HCT116 (cell line): ENCODE data around the gene ZNF488. TPM values are rescaled to one million over a fixed set of nuclear protein-coding genes. Genes with fewer than 3 reads are reported as not detected.

Source experiments
- ATAC-seq: fragments of 200-7000 bp; cut with Tn5 transposase; 2 replicates; pipeline ENCODE4 v1.9.1; 2020; ENCODE audit warnings: mild to moderate bottlenecking, moderate library complexity
- BruUV-seq: library from RNA; stranded (reverse); fragments of 400-500 nt; replicated peaks from 2 replicates; lab custom pipeline; 2021; lab: Mats Ljungman, UMichigan
- CTCF ChIA-PET: fragments of 300-600 bp; sonication (Branson Sonifier 250); formaldehyde crosslinking; loops from one replicate; lab custom pipeline; 2021; ENCODE audit warnings: antibody characterized with exemption; lab: Charles Lee
- POLR2A ChIA-PET: fragments of 300-600, 350-600 bp; sonication (Branson Sonifier 250); formaldehyde crosslinking; loops from one replicate; lab custom pipeline; 2021; ENCODE audit warnings: antibody characterized with exemption; lab: Charles Lee
- RAD21 ChIA-PET, 2 experiments: fragments of 300-600 bp; sonication (Branson Sonifier 250); formaldehyde crosslinking; loops; one replicate each; lab custom pipeline; 2023; ENCODE audit warnings: low total read pairs in 2 of 2; ENCODE audit not compliant: uncharacterized antibody in 2 of 2, unreplicated experiment in 2 of 2, low non-redundant PET in 1 of 2; lab: Charles Lee
- DNase-seq: peaks from one replicate; pipeline ENCODE4 v3.0.0-alpha.2; 2010; ENCODE audit warnings: low read depth, low spot score
- H2AFZ ChIP-seq: fragments of 200-600 bp; shearing (Covaris generic), sonication (generic); 2 replicates; pipeline ENCODE4 v1.6.1; 2017; ENCODE audit warnings: low read depth, mixed run types, mixed read lengths, antibody characterized with exemption, low read length; ENCODE audit not compliant: poor library complexity, severe bottlenecking
- H3K27ac ChIP-seq: 2 replicates; pipeline ENCODE4 v1.5.1; 2012; ENCODE audit warnings: low read depth, low read length
- H3K27me3 ChIP-seq: fragments of 200-600 bp; sonication (generic); 2 replicates; pipeline ENCODE4 v1.6.1; 2016; ENCODE audit warnings: mixed run types, low read length, mixed read lengths; ENCODE audit not compliant: insufficient read depth
- H3K36me3 ChIP-seq, 2 experiments: fragments of 200-500 bp in 1 of 2; fragments of 200-600 bp in 1 of 2; sonication (Bioruptor generic) in 1 of 2; sonication (generic) in 1 of 2; 2 replicates each; pipeline versions ENCODE4 v1.5.1 to v1.6.1; 2014 to 2016; ENCODE audit warnings: low read length in 2 of 2, inconsistent platforms in 1 of 2, mixed read lengths in 1 of 2, mixed run types in 1 of 2; ENCODE audit not compliant: insufficient read depth in 2 of 2, control insufficient read depth in 1 of 2
- H3K4me1 ChIP-seq, 2 experiments: fragments of 200-600 bp in 1 of 2; sonication (generic) in 1 of 2; 2 replicates each; pipeline versions ENCODE4 v1.5.1 to v1.6.1; 2012 to 2017; ENCODE audit warnings: low read length in 2 of 2, inconsistent platforms in 1 of 2, mild to moderate bottlenecking in 1 of 2, mixed read lengths in 1 of 2, mixed run types in 1 of 2, moderate library complexity in 1 of 2; ENCODE audit not compliant: insufficient read depth in 2 of 2, control insufficient read depth in 1 of 2
- H3K4me2 ChIP-seq: fragments of 200-600 bp; sonication (generic); 2 replicates; pipeline ENCODE4 v1.6.1; 2017; ENCODE audit warnings: mixed run types, low read length, mixed read lengths
- H3K4me3 ChIP-seq, 2 experiments: fragments of 200-600 bp in 1 of 2; sonication (generic) in 1 of 2; replicated peaks in 1 of 2; 2 replicates each; pipeline ENCODE4 v1.5.1; 2011 to 2016; ENCODE audit warnings: low read length in 2 of 2, control low read depth in 1 of 2, low read depth in 1 of 2, mild to moderate bottlenecking in 1 of 2, mixed read lengths in 1 of 2, mixed run types in 1 of 2
- H3K79me2 ChIP-seq: fragments of 200-600 bp; sonication (generic); 2 replicates; pipeline ENCODE4 v1.6.1; 2017; ENCODE audit warnings: mild to moderate bottlenecking, mixed run types, low read length, moderate library complexity, mixed read lengths; ENCODE audit not compliant: insufficient read depth
- H3K9ac ChIP-seq: fragments of 200-600 bp; sonication (generic); 2 replicates; pipeline ENCODE4 v1.6.1; 2016; ENCODE audit warnings: low read length, mixed read lengths
- H3K9me2 ChIP-seq: fragments of 200-600 bp; sonication (generic), shearing (Covaris generic); 2 replicates; pipeline ENCODE4 v1.6.1; 2017; ENCODE audit warnings: mixed run types, mild to moderate bottlenecking, moderate library complexity; ENCODE audit not compliant: insufficient read depth
- H3K9me3 ChIP-seq, 2 experiments: fragments of 200-500 bp in 1 of 2; fragments of 200-600 bp in 1 of 2; sonication (Bioruptor generic) in 1 of 2; sonication (generic) in 1 of 2; 2 replicates each; pipeline ENCODE4 v1.6.1; 2014 to 2017; ENCODE audit warnings: low read length in 2 of 2, mixed read lengths in 2 of 2, inconsistent platforms in 1 of 2, low read depth in 1 of 2, mild to moderate bottlenecking in 1 of 2, mixed run types in 1 of 2, moderate library complexity in 1 of 2; ENCODE audit not compliant: control insufficient read depth in 1 of 2, insufficient read depth in 1 of 2
- H4K20me1 ChIP-seq: fragments of 200-600 bp; sonication (generic), shearing (Covaris generic); 2 replicates; pipeline ENCODE4 v1.6.1; 2017; ENCODE audit warnings: mixed run types, mild to moderate bottlenecking, moderate library complexity; ENCODE audit not compliant: insufficient read depth
- CBX3 ChIP-seq: IDR thresholded peaks from 2 replicates; pipeline ENCODE4 v1.6.1; 2012; ENCODE audit warnings: low read depth
- CEBPB ChIP-seq: IDR thresholded peaks from 2 replicates; pipeline ENCODE4 v1.6.1; 2012; ENCODE audit warnings: low read depth
- CTCF ChIP-seq, 3 experiments: fragments of 200-600 bp in 1 of 3; sonication (generic) in 1 of 3; IDR thresholded peaks in 2 of 3; conservative IDR thresholded peaks in 1 of 3; 2 replicates each; pipeline ENCODE4 v1.5.1; 2012 to 2017; ENCODE audit warnings: low read depth in 2 of 3, low read length in 2 of 3, antibody characterized with exemption in 1 of 3, borderline replicate concordance in 1 of 3, control low read depth in 1 of 3, mild to moderate bottlenecking in 1 of 3, mixed read lengths in 1 of 3, mixed run types in 1 of 3, moderate library complexity in 1 of 3; ENCODE audit not compliant: insufficient read depth in 1 of 3
- EGR1 ChIP-seq: IDR thresholded peaks from 2 replicates; pipeline ENCODE4 v1.6.1; 2012; ENCODE audit warnings: low read depth
- EZH2 ChIP-seq: fragments of 200-600 bp; sonication (generic); IDR thresholded peaks from 2 replicates; pipeline ENCODE4 v1.6.1; 2017; ENCODE audit warnings: antibody characterized with exemption, mixed run types
- EZH2phosphoT487 ChIP-seq: fragments of 200-600 bp; IDR thresholded peaks from 2 replicates; pipeline ENCODE4 v1.6.1; 2018; ENCODE audit warnings: antibody characterized with exemption, borderline replicate concordance
- JUND ChIP-seq: IDR thresholded peaks from 2 replicates; pipeline ENCODE4 v1.6.1; 2012
- MAX ChIP-seq: IDR thresholded peaks from 2 replicates; pipeline ENCODE4 v1.6.1; 2012
- POLR2A ChIP-seq: IDR thresholded peaks from 2 replicates; pipeline ENCODE4 v1.7.0; 2011; ENCODE audit warnings: borderline replicate concordance; ENCODE audit not compliant: insufficient read depth, insufficient read length; ENCODE audit errors: extremely low read depth
- POLR2AphosphoS5 ChIP-seq: IDR thresholded peaks from 2 replicates; pipeline ENCODE4 v1.6.1; 2011; ENCODE audit warnings: mild to moderate bottlenecking, low read depth, low read length, moderate library complexity
- RAD21 ChIP-seq: IDR thresholded peaks from 2 replicates; pipeline ENCODE4 v1.6.1; 2012; ENCODE audit warnings: low read depth, mild to moderate bottlenecking
- SIN3A ChIP-seq: IDR thresholded peaks from 2 replicates; pipeline ENCODE4 v1.6.1; 2012; ENCODE audit warnings: low read depth
- SP1 ChIP-seq: IDR thresholded peaks from 2 replicates; pipeline ENCODE4 v1.6.1; 2012; ENCODE audit warnings: low read depth
- SRF ChIP-seq: IDR thresholded peaks from 2 replicates; pipeline ENCODE4 v1.6.1; 2012; ENCODE audit warnings: low read depth
- YY1 ChIP-seq: IDR thresholded peaks from 2 replicates; pipeline ENCODE4 v1.6.1; 2011; ENCODE audit warnings: low read length, low read depth, moderate library complexity, mild to moderate bottlenecking; ENCODE audit not compliant: insufficient replicate concordance; ENCODE audit errors: extremely low read depth
- ZBTB33 ChIP-seq: IDR thresholded peaks from 2 replicates; pipeline ENCODE4 v1.6.1; 2011; ENCODE audit warnings: mild to moderate bottlenecking, low read length, moderate library complexity; ENCODE audit not compliant: insufficient replicate concordance; ENCODE audit errors: extremely low read depth
- ZNF274 ChIP-seq: fragments of 200-500 bp; sonication (Bioruptor generic); IDR thresholded peaks from 2 replicates; pipeline ENCODE4 v1.6.1; 2014; ENCODE audit warnings: mild to moderate bottlenecking, low read depth, low read length, inconsistent platforms
- intact Hi-C: fragments of 100-400 bp; cut with micrococcal nuclease; formaldehyde crosslinking; loops from 2 replicates; pipeline ENCODE4 v1.10.0; 2022
- total RNA-seq: library from RNA; stranded (reverse); gene quantifications from one replicate; pipeline ENCODE4 v1.2.1, GENCODE V29; 2021; ENCODE audit not compliant: unreplicated experiment
- TF ChIP-seq, protein P1 (sequence below): IDR thresholded peaks from 2 replicates; pipeline ENCODE4 v1.6.1; 2012

ZNF488 gene
- total RNA-seq, 1 experiment from 2014 or later = 3.9 TPM

GRCh38 chr10:47333532-47333931, 50.6 kb downstream of the ZNF488 start:
- no peak for DNase-seq
- CTCF ChIA-PET = no interaction called here
- POLR2A ChIA-PET = no interaction called here

More at GRCh38 chr10:47333532-47333931, 50.6 kb downstream of the ZNF488 start:
- BruUV-seq = no TSS peak
- intact Hi-C loops = no loop called here
- H3K4me1 ChIP-seq = peaks cover 0 to 11% of the 10 kb centered on the region in 2 experiments; a peak in 1 of 4 replicates
- ATAC-seq = no peak
- H3K79me2 ChIP-seq = no peaks in the 10 kb centered on the region
- no peaks in the 10 kb centered on the region for H3K36me3 ChIP-seq
- no peak overlapping the region for H3K4me2 ChIP-seq
- H3K9me3 ChIP-seq = no peaks in the 10 kb centered on the region
- H2AFZ ChIP-seq = no peak overlapping the region
- no peak overlapping the region for H3K4me3 ChIP-seq
- no peak overlapping the region for H3K27ac ChIP-seq
- TF ChIP-seq EGR1 (no peak), POLR2AphosphoS5 (no peak), ZBTB33 (no peak), YY1 (no peak), POLR2A (no peak), SRF (no peak), EZH2phosphoT487 (no peak), SIN3A (no peak), CBX3 (no peak), JUND (no peak), ZNF274 (no peak), SP1 (no peak), RAD21 (no peak), MAX (no peak), CEBPB (no peak), CTCF (IDR thresholded peaks at IDR 0.05 in 2 of 3, conservative IDR thresholded peaks at IDR 0.05 in 1 of 3; ENCODE audit: borderline replicate concordance in 1 of 3, insufficient read depth in 1 of 3, low read depth in 2 of 3, low read length in 2 of 3) (no peak), EZH2 (no peak)
- TF ChIP-seq, protein P1, sequence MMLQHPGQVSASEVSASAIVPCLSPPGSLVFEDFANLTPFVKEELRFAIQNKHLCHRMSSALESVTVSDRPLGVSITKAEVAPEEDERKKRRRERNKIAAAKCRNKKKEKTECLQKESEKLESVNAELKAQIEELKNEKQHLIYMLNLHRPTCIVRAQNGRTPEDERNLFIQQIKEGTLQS = no peak
- TF ChIP-seq, all 23 proteins: peak for 0
- RAD21 ChIA-PET = no interaction called here
- no peaks in the 10 kb centered on the region for H4K20me1 ChIP-seq
- 0 out of 2 replicates have a peak, but pooled peaks cover 9% of the 10 kb centered on the region for H3K27me3 ChIP-seq
- H3K9me2 ChIP-seq = no peaks in the 10 kb centered on the region
- H3K9ac ChIP-seq = no peak overlapping the region
